IPS-15b (cell line): ENCODE measurements around the gene TMIGD3.
"Not testable (repeated sequence)": the region's sequence is repeated elsewhere in the genome, so short reads cannot be mapped to it uniquely, and the experiment has no call there.

Experiments
- H3K27me3 ChIP-seq: one replicate; pipeline ENCODE4 v1.6.1; 2013; ENCODE audit warnings: low read length; ENCODE audit not compliant: control insufficient read depth, insufficient read depth
- H3K36me3 ChIP-seq: one replicate; pipeline ENCODE4 v1.6.1; 2013; ENCODE audit warnings: low read length; ENCODE audit not compliant: control insufficient read depth, insufficient read depth
- H3K4me1 ChIP-seq: one replicate; pipeline ENCODE4 v1.6.1; 2013; ENCODE audit warnings: mild to moderate bottlenecking, low read length; ENCODE audit not compliant: control insufficient read depth, insufficient read depth
- H3K4me3 ChIP-seq: one replicate; pipeline ENCODE4 v1.5.1; 2013; ENCODE audit warnings: low read depth, low read length
- H3K9ac ChIP-seq: one replicate; pipeline ENCODE4 v1.6.1; 2013; ENCODE audit warnings: low read depth, mild to moderate bottlenecking, low read length
- H3K9me3 ChIP-seq: one replicate; pipeline ENCODE4 v1.6.1; 2013; ENCODE audit warnings: mild to moderate bottlenecking, low read length; ENCODE audit not compliant: control insufficient read depth, insufficient read depth

TMIGD3 gene

DNA sequence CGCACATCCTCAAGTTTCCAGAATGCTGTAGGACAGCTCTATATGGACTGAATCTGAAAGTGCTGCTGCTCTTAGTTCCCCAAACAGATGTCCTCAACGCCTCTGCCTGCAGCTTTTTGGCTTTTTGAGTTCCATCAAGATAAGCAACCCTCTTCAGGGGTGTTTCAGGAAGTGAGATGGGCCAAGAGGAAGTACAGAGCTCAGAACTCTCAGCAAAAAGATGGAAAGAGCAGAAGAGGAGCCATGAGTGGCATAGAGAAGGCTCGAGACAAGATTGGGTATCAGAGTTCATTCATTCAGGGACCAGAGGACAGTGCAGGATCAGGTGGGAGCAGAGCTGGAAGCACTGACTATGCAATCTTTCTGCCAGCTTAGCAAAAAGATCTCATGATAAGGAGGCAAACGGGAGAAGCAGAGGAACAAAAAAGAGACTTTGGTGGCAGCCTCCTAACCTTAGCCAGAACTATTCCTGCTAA is at the start of gene TMIGD3, which contains the start of gene ADORA3:
Gene TMIGD3 (minus strand): TSS at position 49 of the 476 bp plus-strand sequence. CDS start 279 bp downstream, outside the sequence.
Gene ADORA3 (minus strand): TSS at position 49 of the 476 bp plus-strand sequence. CDS start 279 bp downstream, outside the sequence.
- no peaks in the 10 kb centered on the region for H3K27me3 ChIP-seq
- H3K4me1 ChIP-seq: peaks cover 9% of the 10 kb centered on the region
- H3K4me3 ChIP-seq: no peak within 1 kb of the TSS
- no peak within 1 kb of the TSS for H3K9ac ChIP-seq
- no peaks in the 10 kb centered on the region for H3K36me3 ChIP-seq
- no peaks in the 10 kb centered on the region for H3K9me3 ChIP-seq

DNA sequence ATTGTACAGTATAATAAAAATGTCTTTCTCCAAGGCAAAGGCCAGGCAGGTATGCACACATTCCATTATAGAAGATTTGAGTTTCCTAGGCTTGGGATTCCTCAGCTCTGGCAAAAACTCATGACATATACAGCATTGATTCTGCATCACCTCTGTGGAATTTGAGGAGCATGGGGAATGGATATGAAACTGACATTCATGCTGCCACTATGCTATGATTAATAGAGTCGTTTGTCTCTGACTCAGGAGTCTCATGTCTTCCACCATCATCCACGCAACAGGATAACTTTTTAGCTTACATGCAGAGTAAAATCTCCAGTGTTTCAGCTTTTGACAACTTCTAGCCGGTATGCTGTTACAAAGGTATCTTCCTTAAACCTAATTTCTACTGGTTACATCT is 49.8 kb upstream of the TMIGD3 start:
- Histone ChIP-seq H3K36me3 (no peaks in the 10 kb centered on the region), H3K4me1 (no peaks in the 10 kb centered on the region), H3K4me3 (no peak overlapping the region), H3K27me3 (no peaks in the 10 kb centered on the region), H3K9ac (no peak overlapping the region), H3K9me3 (no peaks in the 10 kb centered on the region)

DNA sequence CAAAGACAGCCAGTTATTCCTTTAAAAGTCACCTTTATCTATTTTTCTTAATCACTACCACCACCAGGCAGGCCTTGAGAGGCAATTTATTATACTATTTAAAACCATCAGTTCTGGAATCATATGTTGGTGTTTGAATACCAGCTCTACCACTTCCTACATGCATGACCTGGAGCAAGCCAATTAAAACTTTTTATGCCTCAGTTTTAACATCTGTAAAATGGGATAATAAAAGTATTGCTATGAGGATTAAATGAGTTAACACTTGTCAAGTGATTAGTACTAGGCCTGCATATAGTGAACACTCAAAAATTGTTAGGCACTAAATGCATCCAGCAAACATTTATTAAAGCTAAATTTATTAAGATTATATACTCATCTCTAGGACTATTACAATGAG is 49.2 kb upstream of the TMIGD3 start:
- Histone ChIP-seq H3K9ac (no peak overlapping the region), H3K27me3 (no peaks in the 10 kb centered on the region), H3K9me3 (no peaks in the 10 kb centered on the region), H3K36me3 (no peaks in the 10 kb centered on the region), H3K4me1 (no peaks in the 10 kb centered on the region), H3K4me3 (no peak overlapping the region)

DNA sequence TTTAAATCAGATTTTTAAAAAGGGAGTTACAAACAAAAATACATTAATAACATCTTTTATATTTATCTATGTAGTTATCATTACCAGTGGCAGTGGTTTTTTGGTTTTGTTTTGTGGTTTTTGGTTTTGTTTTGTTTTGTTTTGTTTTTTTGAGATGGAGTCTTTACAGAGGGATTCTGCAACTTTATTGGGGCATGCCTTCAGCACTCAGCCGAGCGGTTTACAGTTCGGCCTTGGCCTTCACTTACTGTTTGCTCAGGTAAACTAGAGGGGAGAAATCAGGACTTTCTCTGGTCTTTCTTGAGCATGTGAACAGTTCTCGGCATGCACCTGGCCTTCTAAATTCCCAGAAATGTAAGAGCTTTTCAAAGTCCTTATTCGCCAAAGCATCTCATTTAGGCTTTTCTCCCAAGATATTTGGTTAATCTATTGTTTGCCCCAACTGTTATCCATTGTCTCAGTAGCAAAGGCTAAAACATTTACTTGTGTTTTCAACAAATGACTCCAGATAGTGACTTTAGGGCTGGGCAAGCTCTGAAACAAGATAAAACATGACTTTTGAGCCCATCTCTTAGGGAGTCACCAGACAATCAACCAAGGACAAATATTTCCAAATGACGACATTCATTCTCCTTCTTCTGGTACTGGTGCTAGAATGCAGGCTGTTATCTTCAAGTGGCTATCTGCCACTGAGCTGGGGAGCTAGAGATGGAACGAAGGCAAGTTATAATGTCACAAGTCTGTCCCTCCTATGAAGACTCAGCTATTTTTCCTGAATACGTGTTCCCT is 48.4 kb upstream of the TMIGD3 start:
- no peaks in the 10 kb centered on the region for H3K36me3 ChIP-seq
- H3K9me3 ChIP-seq: no peaks in the 10 kb centered on the region
- H3K4me3 ChIP-seq: no peak overlapping the region
- no peak overlapping the region for H3K9ac ChIP-seq
- no peaks in the 10 kb centered on the region for H3K27me3 ChIP-seq
- H3K4me1 ChIP-seq: no peaks in the 10 kb centered on the region

DNA sequence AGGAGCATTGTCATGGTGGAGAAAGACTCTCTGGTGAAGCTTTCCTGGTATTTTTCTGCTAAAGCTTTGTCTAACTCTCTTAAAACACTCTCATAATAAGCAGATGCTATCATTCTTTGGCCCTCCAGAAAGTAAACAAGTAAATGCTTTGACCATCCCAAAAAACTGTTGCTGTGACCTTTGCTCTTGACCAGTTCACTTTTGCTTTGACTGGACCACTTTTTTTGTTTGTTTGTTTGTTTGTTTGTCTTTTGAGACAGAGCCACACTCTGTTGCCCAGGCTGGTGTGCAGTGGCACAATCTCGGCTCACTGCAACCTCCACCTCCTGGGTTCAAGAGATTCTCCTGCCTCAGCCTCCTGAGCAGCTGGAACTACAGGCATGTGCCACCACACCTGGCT is 44.4 kb upstream of the TMIGD3 start:
- not testable (repeated sequence) for H3K4me1 ChIP-seq, H3K4me3 ChIP-seq, H3K36me3 ChIP-seq, H3K27me3 ChIP-seq, H3K9me3 ChIP-seq, H3K9ac ChIP-seq

DNA sequence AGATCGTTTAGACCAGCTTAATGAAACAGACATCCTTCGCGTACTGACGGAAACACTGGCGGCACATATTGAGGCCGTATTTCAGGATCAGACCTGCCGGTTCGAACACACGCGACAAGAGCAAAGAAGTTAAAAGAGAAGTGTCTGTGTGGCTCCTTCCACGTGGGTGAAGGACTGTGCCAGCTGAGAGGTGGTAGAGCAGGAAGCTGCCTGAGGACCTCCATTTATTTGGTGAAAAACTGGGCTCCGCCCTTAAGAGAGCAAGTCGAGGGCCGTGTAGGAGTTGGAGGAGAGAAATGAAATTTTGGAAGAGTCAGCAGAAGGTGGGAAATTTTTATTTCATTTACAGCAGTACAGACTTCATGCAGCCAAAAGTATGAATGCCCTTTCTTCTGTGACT is 38.8 kb upstream of the TMIGD3 start:
- H3K9me3 ChIP-seq: no peaks in the 10 kb centered on the region
- H3K4me3 ChIP-seq: no peak overlapping the region
- H3K27me3 ChIP-seq: no peaks in the 10 kb centered on the region
- H3K36me3 ChIP-seq: no peaks in the 10 kb centered on the region
- H3K9ac ChIP-seq: no peak overlapping the region
- peaks cover 13% of the 10 kb centered on the region for H3K4me1 ChIP-seq

DNA sequence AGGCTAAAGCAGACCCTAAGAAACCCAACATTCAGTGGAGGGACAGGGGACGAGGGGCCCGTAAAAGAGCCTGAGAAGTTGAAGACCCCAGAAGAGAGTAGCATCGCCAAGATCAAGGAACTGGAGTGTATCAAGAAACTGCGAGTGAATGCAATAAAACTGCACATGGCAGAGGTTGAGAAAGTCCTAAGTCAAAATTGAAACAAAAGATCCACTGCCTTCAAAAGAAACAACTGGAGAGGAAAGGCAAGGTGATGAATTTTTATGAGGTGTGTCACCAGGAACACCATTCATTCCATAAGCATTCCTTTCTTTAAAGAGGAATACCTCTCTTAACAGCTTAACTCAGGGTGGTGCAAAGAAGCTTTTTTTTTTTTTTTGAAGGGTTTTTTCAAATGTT is 38.3 kb upstream of the TMIGD3 start:
- H3K4me1 ChIP-seq: peaks cover 13% of the 10 kb centered on the region
- H3K9me3 ChIP-seq: no peaks in the 10 kb centered on the region
- H3K4me3 ChIP-seq: no peak overlapping the region
- H3K9ac ChIP-seq: no peak overlapping the region
- H3K36me3 ChIP-seq: no peaks in the 10 kb centered on the region
- H3K27me3 ChIP-seq: no peaks in the 10 kb centered on the region

DNA sequence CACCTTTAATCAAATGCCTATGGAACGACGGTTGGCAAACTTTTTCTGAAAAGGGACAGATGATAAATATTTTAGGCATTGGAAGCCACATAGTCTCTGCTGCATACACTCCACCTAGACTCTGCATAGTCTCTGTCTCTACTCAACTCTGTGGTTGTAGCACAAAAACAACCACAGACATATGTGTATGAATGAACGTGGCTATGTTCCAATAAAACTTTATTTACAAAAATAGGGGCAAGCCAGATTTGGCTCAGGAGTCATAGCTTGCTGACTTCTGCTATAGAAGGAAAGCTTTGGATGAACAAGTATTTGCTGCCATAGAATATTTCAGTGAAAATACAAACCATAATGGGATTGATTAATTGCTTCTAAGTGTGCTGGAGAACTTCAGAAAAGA is 37.5 kb upstream of the TMIGD3 start:
- Histone ChIP-seq H3K4me1 (peaks cover 13% of the 10 kb centered on the region), H3K36me3 (no peaks in the 10 kb centered on the region), H3K9me3 (no peaks in the 10 kb centered on the region), H3K27me3 (no peaks in the 10 kb centered on the region), H3K4me3 (no peak overlapping the region), H3K9ac (no peak overlapping the region)

DNA sequence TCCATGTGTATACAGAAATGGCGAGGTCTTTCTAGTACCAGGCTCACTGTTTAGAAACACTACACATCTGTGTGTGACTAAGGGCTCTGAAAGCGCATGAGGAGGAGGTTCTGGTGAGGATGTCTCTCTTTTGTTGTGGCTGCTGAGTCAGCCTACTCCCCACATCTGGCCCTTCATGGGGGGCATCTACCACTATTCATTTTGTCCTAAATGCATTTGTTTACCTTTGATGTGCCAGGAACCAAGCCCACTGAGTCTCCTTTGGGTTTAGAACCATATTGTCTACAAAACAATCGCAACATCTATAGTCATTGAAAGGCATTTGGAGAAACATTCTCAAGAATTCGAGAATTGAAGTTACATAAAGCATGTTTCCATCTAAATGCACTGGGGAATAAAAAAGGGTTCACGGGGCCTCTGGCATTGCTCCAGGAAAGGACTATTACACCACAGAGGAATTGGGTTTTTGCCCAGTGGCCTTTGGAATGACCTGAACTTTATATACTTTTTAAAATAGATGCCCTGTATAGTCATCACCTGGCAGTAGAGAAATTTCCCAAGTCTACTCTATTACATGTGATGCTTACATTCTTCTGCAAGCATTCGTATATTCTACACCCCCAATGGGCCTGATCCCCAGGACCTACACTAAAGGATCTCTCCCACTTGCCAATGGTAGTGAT is 35.1 kb upstream of the TMIGD3 start:
- no peaks in the 10 kb centered on the region for H3K36me3 ChIP-seq
- H3K4me3 ChIP-seq: no peak overlapping the region
- H3K4me1 ChIP-seq: peaks cover 13% of the 10 kb centered on the region
- no peaks in the 10 kb centered on the region for H3K9me3 ChIP-seq
- H3K27me3 ChIP-seq: no peaks in the 10 kb centered on the region
- no peak overlapping the region for H3K9ac ChIP-seq

DNA sequence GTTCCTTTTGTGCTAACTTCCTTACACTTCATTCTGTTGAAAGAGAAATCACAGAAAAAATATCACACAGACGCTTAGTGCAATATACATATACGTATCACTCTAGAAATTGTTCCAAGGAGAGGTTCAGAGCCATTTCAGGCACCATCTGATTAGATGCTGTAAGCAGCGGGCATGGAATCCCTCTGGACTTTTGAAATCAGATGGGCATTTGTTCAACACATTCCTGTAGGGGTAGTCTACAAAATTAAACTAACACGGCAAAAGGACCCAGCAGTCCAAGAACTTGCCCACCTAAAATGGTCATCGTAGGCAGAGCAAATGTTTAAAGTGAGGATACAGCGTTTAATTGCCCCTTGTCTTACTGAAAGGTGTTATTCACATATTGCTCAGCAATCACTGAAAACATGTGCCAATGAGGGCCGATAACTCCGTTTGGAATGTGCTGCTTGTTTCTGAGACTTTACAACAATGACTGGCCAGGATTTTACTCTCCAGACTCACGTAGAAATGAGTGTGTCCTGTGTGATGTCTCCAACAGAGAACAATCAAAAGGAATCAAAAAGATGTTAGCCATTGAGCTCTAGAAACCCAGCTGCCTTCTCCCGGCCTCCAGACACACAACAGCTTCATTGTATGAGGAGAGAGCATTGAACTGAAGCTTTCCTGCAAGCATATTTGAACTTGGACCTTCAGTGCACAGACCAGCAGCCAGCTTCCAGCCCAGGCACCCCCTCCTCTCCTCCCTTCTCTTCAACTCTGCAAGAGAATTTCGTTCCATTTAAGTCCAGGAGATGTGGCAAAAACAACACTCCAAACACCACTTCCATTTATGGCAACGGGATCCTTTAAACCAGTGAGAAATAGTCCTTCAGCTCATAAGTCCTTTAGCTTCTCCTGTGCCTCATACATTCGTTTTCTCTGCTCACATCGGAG is 32.1 kb upstream of the TMIGD3 start:
- Histone ChIP-seq H3K36me3 (no peaks in the 10 kb centered on the region), H3K9me3 (no peaks in the 10 kb centered on the region), H3K4me3 (no peak overlapping the region), H3K9ac (no peak overlapping the region), H3K4me1 (peaks cover 7% of the 10 kb centered on the region), H3K27me3 (no peaks in the 10 kb centered on the region)

DNA sequence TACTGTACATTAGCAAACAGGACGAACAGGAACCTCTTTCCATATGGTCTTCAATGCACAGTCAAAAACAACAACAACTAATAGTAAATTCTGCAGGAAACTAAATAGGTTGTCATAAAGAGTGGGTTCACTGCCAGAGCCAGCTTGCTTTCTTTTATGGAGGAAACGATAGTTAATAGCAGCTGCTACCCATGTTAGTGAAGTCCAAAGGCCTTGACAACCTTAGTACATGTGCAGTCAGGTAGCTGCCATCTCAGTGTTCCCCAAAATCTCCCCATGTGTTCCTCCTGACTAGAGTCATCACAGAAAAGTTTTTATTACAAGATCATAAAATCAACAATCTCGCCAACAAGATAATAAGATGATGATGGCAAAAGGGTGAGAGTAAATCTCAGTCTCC is 16.6 kb upstream of the TMIGD3 start:
- Histone ChIP-seq H3K4me3 (no peak overlapping the region), H3K9me3 (no peaks in the 10 kb centered on the region), H3K36me3 (no peaks in the 10 kb centered on the region), H3K27me3 (no peaks in the 10 kb centered on the region), H3K9ac (no peak overlapping the region), H3K4me1 (no peaks in the 10 kb centered on the region)
